HG03103 (cell line): Measurements from ENCODE around the gene PRRC2A.
A peak's percentile ranks its signal among the peaks of the same experiment; 100 is the strongest.

Experiments
- ATAC-seq: cut with Tn5 transposase; IDR thresholded peaks from one replicate; pipeline ENCODE4 v1.9.1; 2021; ENCODE audit warnings: low read depth; ENCODE audit not compliant: unreplicated experiment

The PRRC2A gene

GRCh38 chr6:31620586-31621319 lies at the start of gene PRRC2A:
TSS of gene PRRC2A (plus strand) at chr6:31620715. CDS start at chr6:31622790, 2,075 bp downstream.
- peak; percentile 38 for ATAC-seq

- ATAC-seq: no peak
Measured at GRCh38 chr6:31572041-31572911, 48.2 kb upstream of the PRRC2A start, which contains the start of gene LTA. TSS of gene LTA (plus strand) at chr6:31572289. CDS start at chr6:31572743, 454 bp downstream.

GRCh38 chr6:31573239-31574105 lies 47.0 kb upstream of the PRRC2A start:
- ATAC-seq: no peak

GRCh38 chr6:31574106-31575061 lies 46.1 kb upstream of the PRRC2A start:
- ATAC-seq: no peak

- ATAC-seq: no peak
Measured at GRCh38 chr6:31575335-31575901, 45.1 kb upstream of the PRRC2A start, which contains the start of gene TNF. TSS of gene TNF (plus strand) at chr6:31575565. CDS start at chr6:31575742, 177 bp downstream.

- no peak for ATAC-seq
Measured at GRCh38 chr6:31575952-31576685, 44.4 kb upstream of the PRRC2A start.

- no peak for ATAC-seq
Measured at GRCh38 chr6:31576897-31577578, 43.5 kb upstream of the PRRC2A start.

GRCh38 chr6:31577579-31577966 lies 42.9 kb upstream of the PRRC2A start:
- no peak for ATAC-seq

- ATAC-seq: no peak
Measured at GRCh38 chr6:31578184-31579118, 42.1 kb upstream of the PRRC2A start.

- ATAC-seq: no peak
Measured at GRCh38 chr6:31579119-31579505, 41.4 kb upstream of the PRRC2A start.

- no peak for ATAC-seq
Measured at GRCh38 chr6:31579546-31580437, 40.7 kb upstream of the PRRC2A start.

- ATAC-seq: no peak
Measured at GRCh38 chr6:31580438-31580740, 40.1 kb upstream of the PRRC2A start.

- peak; percentile 48 for ATAC-seq
Measured at GRCh38 chr6:31580807-31581433, 39.6 kb upstream of the PRRC2A start.

- no peak for ATAC-seq
Measured at GRCh38 chr6:31581434-31582229, 38.9 kb upstream of the PRRC2A start.

GRCh38 chr6:31582230-31582643 lies 38.3 kb upstream of the PRRC2A start, which contains the start of gene LTB:
TSS of gene LTB (minus strand) at chr6:31582424. CDS start at chr6:31582417, 7 bp downstream.
- no peak for ATAC-seq
